HEK293 (cell line): ENCODE measurements around the gene AMBRA1.

ENCODE experiments used
- CTCF ChIA-PET: fragments of 350-600 bp; formaldehyde crosslinking; extraction: SDS; loops from one replicate; lab custom pipeline; 2021; ENCODE audit warnings: antibody characterized with exemption; lab: Yijun Ruan, JAX
- POLR2A ChIA-PET: fragments of 300-600 bp; formaldehyde crosslinking; extraction: SDS; loops from one replicate; lab custom pipeline; 2020; ENCODE audit warnings: antibody characterized with exemption, inconsistent platforms; lab: Yijun Ruan, JAX
- H3K27ac ChIP-seq: fragments of 200-500 bp; sonication (Bioruptor generic); 2 replicates; pipeline ENCODE4 v1.5.1; 2014; ENCODE audit warnings: low read depth, low read length, control low read depth, inconsistent platforms; ENCODE audit errors: extremely low read depth
- H3K36me3 ChIP-seq, 2 experiments: fragments of 200-500 bp in 1 of 2; sonication (Bioruptor generic) in 1 of 2; 1 replicate in 1 of 2; 2 replicates in 1 of 2; pipeline ENCODE4 v1.5.1; 2014 to 2017; ENCODE audit warnings: inconsistent platforms in 2 of 2, low read length in 2 of 2; ENCODE audit not compliant: control insufficient read depth in 2 of 2, insufficient read depth in 1 of 2
- H3K4me1 ChIP-seq: fragments of 200-500 bp; sonication (Bioruptor generic); 2 replicates; pipeline ENCODE4 v1.5.1; 2014; ENCODE audit warnings: mild to moderate bottlenecking, low read length, inconsistent platforms; ENCODE audit not compliant: control insufficient read depth, insufficient read depth
- H3K4me3 ChIP-seq: 2 replicates; pipeline ENCODE4 v1.5.1; 2011; ENCODE audit warnings: low read depth, mild to moderate bottlenecking, control low read depth, low read length, moderate library complexity
- H3K9me3 ChIP-seq: fragments of 200-500 bp; sonication (Bioruptor generic); 2 replicates; pipeline ENCODE4 v1.5.1; 2014; ENCODE audit warnings: low read depth, low read length, inconsistent platforms; ENCODE audit not compliant: control insufficient read depth, insufficient read depth
- GLIS2 ChIP-seq: fragments of 450-650 bp; formaldehyde crosslinking; IDR thresholded peaks from 2 replicates; pipeline ENCODE4 v1.5.1; 2016; ENCODE audit warnings: missing biosample characterization, missing genetic modification characterization
- ZNF112 ChIP-seq: fragments of 450-650 bp; formaldehyde crosslinking; IDR thresholded peaks from 2 replicates; pipeline ENCODE4 v1.5.0; 2017; ENCODE audit warnings: missing biosample characterization, missing genetic modification characterization
- ZNF211 ChIP-seq: fragments of 450-650 bp; formaldehyde crosslinking; IDR thresholded peaks from 2 replicates; pipeline ENCODE4 v1.5.1; 2016; ENCODE audit warnings: low read depth, missing biosample characterization, missing genetic modification characterization
- ZNF214 ChIP-seq: fragments of 450-650 bp; formaldehyde crosslinking; IDR thresholded peaks from 2 replicates; pipeline ENCODE4 v1.5.1; 2017; ENCODE audit warnings: missing biosample characterization, mild to moderate bottlenecking, missing genetic modification characterization, borderline replicate concordance
- ZNF311 ChIP-seq: fragments of 450-650 bp; formaldehyde crosslinking; IDR thresholded peaks from 2 replicates; pipeline ENCODE4 v1.5.1; 2017; ENCODE audit warnings: missing biosample characterization, missing genetic modification characterization, borderline replicate concordance
- ZNF341 ChIP-seq: fragments of 450-650 bp; formaldehyde crosslinking; IDR thresholded peaks from 2 replicates; pipeline ENCODE4; 2016; ENCODE audit warnings: low read depth, missing biosample characterization, missing genetic modification characterization
- ZNF391 ChIP-seq: fragments of 450-650 bp; formaldehyde crosslinking; IDR thresholded peaks from 2 replicates; pipeline ENCODE4 v1.5.1; 2016; ENCODE audit warnings: low read depth, missing biosample characterization, missing genetic modification characterization, borderline replicate concordance
- ZNF394 ChIP-seq: fragments of 450-650 bp; formaldehyde crosslinking; IDR thresholded peaks from 2 replicates; pipeline ENCODE4 v1.5.1; 2016; ENCODE audit warnings: missing biosample characterization, missing genetic modification characterization, mild to moderate bottlenecking, moderate library complexity, borderline replicate concordance
- ZNF521 ChIP-seq: fragments of 450-650 bp; formaldehyde crosslinking; IDR thresholded peaks from 2 replicates; pipeline ENCODE4 v1.5.1; 2017; ENCODE audit warnings: missing biosample characterization, mild to moderate bottlenecking, missing genetic modification characterization
- ZNF529 ChIP-seq: fragments of 450-650 bp; formaldehyde crosslinking; IDR thresholded peaks from 2 replicates; pipeline ENCODE4 v1.5.1; 2017; ENCODE audit warnings: missing genetic modification characterization, missing biosample characterization; ENCODE audit not compliant: insufficient replicate concordance
- ZNF664 ChIP-seq: fragments of 450-650 bp; formaldehyde crosslinking; IDR thresholded peaks from 2 replicates; pipeline ENCODE4 v1.5.1; 2016; ENCODE audit warnings: missing biosample characterization, missing genetic modification characterization
- ZNF677 ChIP-seq: fragments of 450-650 bp; IDR thresholded peaks from 2 replicates; pipeline ENCODE4 v1.5.0; 2018; ENCODE audit warnings: missing biosample characterization, mild to moderate bottlenecking, missing genetic modification characterization, moderate library complexity
- ZXDB ChIP-seq: fragments of 450-650 bp; formaldehyde crosslinking; IDR thresholded peaks from 2 replicates; pipeline ENCODE4 v1.5.1; 2016; ENCODE audit warnings: missing biosample characterization, missing genetic modification characterization
- TF ChIP-seq, protein P1 (sequence below): fragments of 450-650 bp; formaldehyde crosslinking; IDR thresholded peaks from 2 replicates; pipeline ENCODE4 v1.5.1; 2017; ENCODE audit warnings: missing biosample characterization, missing genetic modification characterization
- TF ChIP-seq, protein P2 (sequence below): sonication (generic); formaldehyde crosslinking; IDR thresholded peaks from 2 replicates; pipeline ENCODE4 v1.8.1; 2022; ENCODE audit warnings: mild to moderate bottlenecking, moderate library complexity, missing genetic modification reagents
- TF ChIP-seq, protein P3 (sequence below): fragments of 450-650 bp; formaldehyde crosslinking; IDR thresholded peaks from 2 replicates; pipeline ENCODE4 v1.5.1; 2016; ENCODE audit warnings: missing biosample characterization, missing genetic modification characterization, borderline replicate concordance
- TF ChIP-seq, protein P4 (sequence below): fragments of 450-650 bp; formaldehyde crosslinking; IDR thresholded peaks from 2 replicates; pipeline ENCODE4 v1.5.1; 2016; ENCODE audit warnings: missing biosample characterization, missing genetic modification characterization
- TF ChIP-seq, protein P5 (sequence below): fragments of 450-650 bp; formaldehyde crosslinking; IDR thresholded peaks from 2 replicates; pipeline ENCODE4 v1.5.1; 2016; ENCODE audit warnings: missing biosample characterization, missing genetic modification characterization

The AMBRA1 gene

DNA sequence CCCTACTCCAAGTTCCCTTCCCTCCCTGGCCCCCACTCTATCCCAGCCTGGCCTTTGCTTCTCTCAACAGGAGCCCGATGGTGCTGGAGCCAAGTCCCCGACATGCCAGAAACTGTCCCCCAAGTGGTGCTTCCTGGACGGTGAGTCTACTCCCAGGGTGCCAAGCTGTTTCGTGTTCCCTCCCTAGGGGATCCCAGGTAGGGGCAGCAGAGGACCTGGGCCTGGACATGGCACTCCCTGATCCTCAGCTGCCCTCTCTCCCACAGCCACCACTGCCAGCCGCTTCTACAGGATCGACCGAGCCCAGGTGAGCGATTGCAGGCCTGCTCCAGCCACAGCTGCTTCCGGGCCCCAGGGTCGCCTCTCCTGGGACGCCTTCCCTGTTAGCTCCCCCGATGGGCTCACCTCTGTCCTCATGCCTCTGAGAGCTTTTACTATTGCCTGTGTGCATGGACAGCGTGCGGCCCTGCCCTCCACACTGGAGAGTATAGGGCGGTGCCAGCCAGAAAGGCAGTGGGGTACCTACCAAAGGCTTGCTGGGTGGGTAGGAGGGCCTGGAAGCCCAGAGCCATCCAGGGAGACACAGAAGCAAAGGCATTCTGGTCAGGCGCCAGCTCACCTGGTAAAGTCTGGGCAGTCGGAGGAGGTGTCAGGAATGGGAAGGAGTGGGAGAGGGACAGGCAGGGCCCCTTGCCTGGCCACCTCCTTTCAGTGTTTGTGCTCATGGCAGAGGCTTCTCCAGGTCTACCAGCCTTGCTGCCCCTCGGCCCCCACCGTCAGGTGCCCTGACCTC is 217.4 kb downstream of the AMBRA1 start:
- H3K9me3 ChIP-seq = no peaks in the 10 kb centered on the region
- CTCF ChIA-PET = interaction anchor here (0.6 to 4.0 kb wide), 6 partner anchors 8 to 868 kb away, joined by 3 to 18 read pairs (median 4); no protein-coding TSS in a partner anchor
- H3K4me3 ChIP-seq = no peak overlapping the region
- POLR2A ChIA-PET = interaction anchor here (1.0 kb wide), 1 partner anchor 13 kb away, joined by 4 read pairs; no protein-coding TSS in a partner anchor
- no peak overlapping the region for H3K27ac ChIP-seq
- peaks cover 0 to 65% of the 10 kb centered on the region in 2 experiments; a peak in 1 of 3 replicates for H3K36me3 ChIP-seq
- no peak for TF ChIP-seq ZNF664 (tag by site-specific recombination)
- no peak for TF ChIP-seq ZNF391 (tag by site-specific recombination)
- no peak for TF ChIP-seq ZNF112
- TF ChIP-seq ZXDB (tag by site-specific recombination) = no peak
- TF ChIP-seq ZNF394 (tag by site-specific recombination) = no peak
- no peaks in the 10 kb centered on the region for H3K4me1 ChIP-seq

DNA sequence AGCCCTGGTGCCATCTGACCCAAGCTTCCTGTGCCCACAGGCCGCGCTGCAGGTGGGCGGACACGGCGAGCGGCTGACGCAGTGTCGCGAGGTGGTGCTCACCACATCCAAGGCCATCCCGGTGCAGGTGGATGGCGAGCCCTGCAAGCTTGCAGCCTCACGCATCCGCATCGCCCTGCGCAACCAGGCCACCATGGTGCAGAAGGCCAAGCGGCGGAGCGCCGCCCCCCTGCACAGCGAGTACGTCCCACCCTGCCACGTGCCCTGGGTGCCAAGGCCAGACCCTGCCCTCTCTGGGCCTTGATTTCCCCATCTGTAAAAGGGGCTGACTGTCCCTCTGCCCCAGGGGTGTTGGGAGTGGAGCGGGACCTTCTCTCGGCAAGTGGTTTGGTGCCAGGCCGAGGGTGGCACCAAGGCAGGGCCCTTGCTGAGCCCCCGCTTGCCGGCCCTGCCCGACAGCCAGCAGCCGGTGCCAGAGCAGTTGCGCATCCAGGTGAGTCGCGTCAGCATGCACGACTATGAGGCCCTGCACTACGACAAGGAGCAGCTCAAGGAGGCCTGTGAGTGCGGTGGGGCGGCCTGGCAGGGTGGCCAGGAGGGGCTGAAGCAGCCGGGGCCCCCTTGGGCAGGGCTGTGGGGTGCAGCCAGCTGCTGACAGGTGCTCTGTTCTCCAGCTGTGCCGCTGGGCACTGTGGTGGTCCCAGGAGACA is 218.3 kb downstream of the AMBRA1 start:
- TF ChIP-seq ZNF341 = no peak
- no peak for TF ChIP-seq ZNF211 (tag by site-specific recombination)
- TF ChIP-seq ZNF677 (tag by site-specific recombination) = no peak
- TF ChIP-seq ZNF529 (tag by site-specific recombination) = no peak
- no peak for TF ChIP-seq ZNF214 (tag by site-specific recombination)
- TF ChIP-seq, protein P1, sequence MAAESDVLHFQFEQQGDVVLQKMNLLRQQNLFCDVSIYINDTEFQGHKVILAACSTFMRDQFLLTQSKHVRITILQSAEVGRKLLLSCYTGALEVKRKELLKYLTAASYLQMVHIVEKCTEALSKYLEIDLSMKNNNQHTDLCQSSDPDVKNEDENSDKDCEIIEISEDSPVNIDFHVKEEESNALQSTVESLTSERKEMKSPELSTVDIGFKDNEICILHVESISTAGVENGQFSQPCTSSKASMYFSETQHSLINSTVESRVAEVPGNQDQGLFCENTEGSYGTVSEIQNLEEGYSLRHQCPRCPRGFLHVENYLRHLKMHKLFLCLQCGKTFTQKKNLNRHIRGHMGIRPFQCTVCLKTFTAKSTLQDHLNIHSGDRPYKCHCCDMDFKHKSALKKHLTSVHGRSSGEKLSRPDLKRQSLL (tag by site-specific recombination) = no peak
- TF ChIP-seq, protein P2, sequence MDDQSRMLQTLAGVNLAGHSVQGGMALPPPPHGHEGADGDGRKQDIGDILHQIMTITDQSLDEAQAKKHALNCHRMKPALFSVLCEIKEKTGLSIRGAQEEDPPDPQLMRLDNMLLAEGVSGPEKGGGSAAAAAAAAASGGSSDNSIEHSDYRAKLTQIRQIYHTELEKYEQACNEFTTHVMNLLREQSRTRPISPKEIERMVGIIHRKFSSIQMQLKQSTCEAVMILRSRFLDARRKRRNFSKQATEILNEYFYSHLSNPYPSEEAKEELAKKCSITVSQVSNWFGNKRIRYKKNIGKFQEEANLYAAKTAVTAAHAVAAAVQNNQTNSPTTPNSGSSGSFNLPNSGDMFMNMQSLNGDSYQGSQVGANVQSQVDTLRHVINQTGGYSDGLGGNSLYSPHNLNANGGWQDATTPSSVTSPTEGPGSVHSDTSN (CRISPR knock-in tag) = no peak
- TF ChIP-seq, protein P3, sequence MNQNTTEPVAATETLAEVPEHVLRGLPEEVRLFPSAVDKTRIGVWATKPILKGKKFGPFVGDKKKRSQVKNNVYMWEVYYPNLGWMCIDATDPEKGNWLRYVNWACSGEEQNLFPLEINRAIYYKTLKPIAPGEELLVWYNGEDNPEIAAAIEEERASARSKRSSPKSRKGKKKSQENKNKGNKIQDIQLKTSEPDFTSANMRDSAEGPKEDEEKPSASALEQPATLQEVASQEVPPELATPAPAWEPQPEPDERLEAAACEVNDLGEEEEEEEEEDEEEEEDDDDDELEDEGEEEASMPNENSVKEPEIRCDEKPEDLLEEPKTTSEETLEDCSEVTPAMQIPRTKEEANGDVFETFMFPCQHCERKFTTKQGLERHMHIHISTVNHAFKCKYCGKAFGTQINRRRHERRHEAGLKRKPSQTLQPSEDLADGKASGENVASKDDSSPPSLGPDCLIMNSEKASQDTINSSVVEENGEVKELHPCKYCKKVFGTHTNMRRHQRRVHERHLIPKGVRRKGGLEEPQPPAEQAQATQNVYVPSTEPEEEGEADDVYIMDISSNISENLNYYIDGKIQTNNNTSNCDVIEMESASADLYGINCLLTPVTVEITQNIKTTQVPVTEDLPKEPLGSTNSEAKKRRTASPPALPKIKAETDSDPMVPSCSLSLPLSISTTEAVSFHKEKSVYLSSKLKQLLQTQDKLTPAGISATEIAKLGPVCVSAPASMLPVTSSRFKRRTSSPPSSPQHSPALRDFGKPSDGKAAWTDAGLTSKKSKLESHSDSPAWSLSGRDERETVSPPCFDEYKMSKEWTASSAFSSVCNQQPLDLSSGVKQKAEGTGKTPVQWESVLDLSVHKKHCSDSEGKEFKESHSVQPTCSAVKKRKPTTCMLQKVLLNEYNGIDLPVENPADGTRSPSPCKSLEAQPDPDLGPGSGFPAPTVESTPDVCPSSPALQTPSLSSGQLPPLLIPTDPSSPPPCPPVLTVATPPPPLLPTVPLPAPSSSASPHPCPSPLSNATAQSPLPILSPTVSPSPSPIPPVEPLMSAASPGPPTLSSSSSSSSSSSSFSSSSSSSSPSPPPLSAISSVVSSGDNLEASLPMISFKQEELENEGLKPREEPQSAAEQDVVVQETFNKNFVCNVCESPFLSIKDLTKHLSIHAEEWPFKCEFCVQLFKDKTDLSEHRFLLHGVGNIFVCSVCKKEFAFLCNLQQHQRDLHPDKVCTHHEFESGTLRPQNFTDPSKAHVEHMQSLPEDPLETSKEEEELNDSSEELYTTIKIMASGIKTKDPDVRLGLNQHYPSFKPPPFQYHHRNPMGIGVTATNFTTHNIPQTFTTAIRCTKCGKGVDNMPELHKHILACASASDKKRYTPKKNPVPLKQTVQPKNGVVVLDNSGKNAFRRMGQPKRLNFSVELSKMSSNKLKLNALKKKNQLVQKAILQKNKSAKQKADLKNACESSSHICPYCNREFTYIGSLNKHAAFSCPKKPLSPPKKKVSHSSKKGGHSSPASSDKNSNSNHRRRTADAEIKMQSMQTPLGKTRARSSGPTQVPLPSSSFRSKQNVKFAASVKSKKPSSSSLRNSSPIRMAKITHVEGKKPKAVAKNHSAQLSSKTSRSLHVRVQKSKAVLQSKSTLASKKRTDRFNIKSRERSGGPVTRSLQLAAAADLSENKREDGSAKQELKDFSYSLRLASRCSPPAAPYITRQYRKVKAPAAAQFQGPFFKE (tag by site-specific recombination) = no peak
- no peak for TF ChIP-seq GLIS2
- no peak for TF ChIP-seq ZNF521 (tag by site-specific recombination)
- TF ChIP-seq, protein P4, sequence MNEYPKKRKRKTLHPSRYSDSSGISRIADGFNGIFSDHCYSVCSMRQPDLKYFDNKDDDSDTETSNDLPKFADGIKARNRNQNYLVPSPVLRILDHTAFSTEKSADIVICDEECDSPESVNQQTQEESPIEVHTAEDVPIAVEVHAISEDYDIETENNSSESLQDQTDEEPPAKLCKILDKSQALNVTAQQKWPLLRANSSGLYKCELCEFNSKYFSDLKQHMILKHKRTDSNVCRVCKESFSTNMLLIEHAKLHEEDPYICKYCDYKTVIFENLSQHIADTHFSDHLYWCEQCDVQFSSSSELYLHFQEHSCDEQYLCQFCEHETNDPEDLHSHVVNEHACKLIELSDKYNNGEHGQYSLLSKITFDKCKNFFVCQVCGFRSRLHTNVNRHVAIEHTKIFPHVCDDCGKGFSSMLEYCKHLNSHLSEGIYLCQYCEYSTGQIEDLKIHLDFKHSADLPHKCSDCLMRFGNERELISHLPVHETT = no peak
- TF ChIP-seq ZNF311 (tag by site-specific recombination) = no peak
- TF ChIP-seq, protein P5, sequence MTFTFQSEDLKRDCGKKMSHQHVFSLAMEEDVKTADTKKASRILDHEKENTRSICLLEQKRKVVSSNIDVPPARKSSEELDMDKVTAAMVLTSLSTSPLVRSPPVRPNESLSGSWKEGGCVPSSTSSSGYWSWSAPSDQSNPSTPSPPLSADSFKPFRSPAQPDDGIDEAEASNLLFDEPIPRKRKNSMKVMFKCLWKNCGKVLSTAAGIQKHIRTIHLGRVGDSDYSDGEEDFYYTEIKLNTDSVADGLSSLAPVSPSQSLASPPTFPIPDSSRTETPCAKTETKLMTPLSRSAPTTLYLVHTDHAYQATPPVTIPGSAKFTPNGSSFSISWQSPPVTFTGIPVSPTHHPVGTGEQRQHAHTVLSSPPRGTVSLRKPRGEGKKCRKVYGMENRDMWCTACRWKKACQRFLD (tag by site-specific recombination) = no peak
- ChIA-PET POLR2A (interaction anchor here (0.6 to 1.0 kb wide), 2 partner anchors 14 to 23 kb away, joined by 3 to 4 read pairs; no protein-coding TSS in a partner anchor), CTCF (interaction anchor here (0.6 to 1.2 kb wide), 3 partner anchors 13 to 869 kb away, joined by 3 to 4 read pairs (median 3); no protein-coding TSS in a partner anchor)
- Histone ChIP-seq H3K4me1 (no peaks in the 10 kb centered on the region), H3K4me3 (no peak overlapping the region), H3K9me3 (no peaks in the 10 kb centered on the region), H3K36me3 (peaks cover 0 to 71% of the 10 kb centered on the region in 2 experiments; a peak in 1 of 3 replicates), H3K27ac (no peak overlapping the region)
